ENCODE results near the gene ARIH2.

DNA sequence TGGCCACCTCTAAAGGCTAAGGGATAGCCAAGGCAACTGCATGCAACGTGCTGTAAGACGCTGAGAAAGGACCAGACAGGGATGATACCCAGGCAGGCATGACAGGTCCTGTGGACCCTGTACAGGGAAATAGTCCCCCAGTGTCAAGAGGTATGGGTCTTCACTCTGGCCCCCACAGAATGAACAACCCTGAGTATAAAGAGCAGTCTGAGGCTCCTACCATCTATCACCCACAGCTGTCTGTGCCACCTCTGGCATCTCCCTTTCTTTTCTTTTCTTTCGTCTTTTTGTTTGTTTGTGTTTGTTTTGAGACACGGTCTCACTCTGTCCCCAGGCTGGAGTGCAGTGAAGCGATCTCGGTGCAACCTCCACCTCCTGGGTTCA lies 38.7 kb upstream of the ARIH2 start:
- TF ChIP-seq, protein P1, sequence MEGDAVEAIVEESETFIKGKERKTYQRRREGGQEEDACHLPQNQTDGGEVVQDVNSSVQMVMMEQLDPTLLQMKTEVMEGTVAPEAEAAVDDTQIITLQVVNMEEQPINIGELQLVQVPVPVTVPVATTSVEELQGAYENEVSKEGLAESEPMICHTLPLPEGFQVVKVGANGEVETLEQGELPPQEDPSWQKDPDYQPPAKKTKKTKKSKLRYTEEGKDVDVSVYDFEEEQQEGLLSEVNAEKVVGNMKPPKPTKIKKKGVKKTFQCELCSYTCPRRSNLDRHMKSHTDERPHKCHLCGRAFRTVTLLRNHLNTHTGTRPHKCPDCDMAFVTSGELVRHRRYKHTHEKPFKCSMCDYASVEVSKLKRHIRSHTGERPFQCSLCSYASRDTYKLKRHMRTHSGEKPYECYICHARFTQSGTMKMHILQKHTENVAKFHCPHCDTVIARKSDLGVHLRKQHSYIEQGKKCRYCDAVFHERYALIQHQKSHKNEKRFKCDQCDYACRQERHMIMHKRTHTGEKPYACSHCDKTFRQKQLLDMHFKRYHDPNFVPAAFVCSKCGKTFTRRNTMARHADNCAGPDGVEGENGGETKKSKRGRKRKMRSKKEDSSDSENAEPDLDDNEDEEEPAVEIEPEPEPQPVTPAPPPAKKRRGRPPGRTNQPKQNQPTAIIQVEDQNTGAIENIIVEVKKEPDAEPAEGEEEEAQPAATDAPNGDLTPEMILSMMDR (IDR thresholded peaks at IDR 0.05), result no peak
- TF ChIP-seq POLR2A (IDR thresholded peaks at IDR 0.05) (no peak), POLR2AphosphoS5 (IDR thresholded peaks at IDR 0.05) (no peak)
